ENCODE data around the gene BNC2. TPM values are rescaled to one million over a fixed set of nuclear protein-coding genes. Genes with fewer than 3 reads are reported as not detected.

Gene BNC2
- total RNA-seq, 1 experiment from 2014 or later, result 5.7 TPM

DNA sequence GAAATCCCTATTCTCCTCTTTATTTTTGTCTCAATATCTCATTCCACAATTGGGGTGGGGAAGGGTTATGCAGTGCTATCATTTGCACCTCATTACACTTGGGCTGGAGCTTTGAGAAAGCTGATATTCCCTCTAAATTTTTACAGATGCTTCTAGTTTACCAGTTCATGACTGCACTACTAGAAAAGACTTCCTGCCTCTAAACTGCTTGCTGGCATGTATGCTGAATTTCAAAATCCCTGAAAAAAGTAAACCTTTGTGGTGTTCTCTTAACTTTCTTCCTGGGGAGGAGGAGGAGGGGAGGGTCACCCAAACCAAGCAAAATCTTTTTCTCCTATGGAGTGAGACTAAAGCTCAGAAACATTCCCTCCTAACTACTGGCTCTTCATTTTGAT, 45.1 kb downstream of the BNC2 start:
- ATAC-seq (no peak), DNase-seq (ENCODE audit: low read depth, low spot score) (no peak)
- H3K9me3 ChIP-seq (ENCODE audit: control insufficient read depth, insufficient read depth, low read depth, low read length), result no peaks in the 10 kb centered on the region
- POLR2A ChIA-PET, result no interaction called here
- TF ChIP-seq TCF7L2 (IDR thresholded peaks at IDR 0.05; ENCODE audit: low read depth, low read length) (no peak), SIN3A (IDR thresholded peaks at IDR 0.05; ENCODE audit: borderline replicate concordance, insufficient read depth, low read depth, low read length) (no peak), POLR2AphosphoS5 (IDR thresholded peaks at IDR 0.05; ENCODE audit: low read depth, low read length) (no peak)
- TF ChIP-seq, protein P1, sequence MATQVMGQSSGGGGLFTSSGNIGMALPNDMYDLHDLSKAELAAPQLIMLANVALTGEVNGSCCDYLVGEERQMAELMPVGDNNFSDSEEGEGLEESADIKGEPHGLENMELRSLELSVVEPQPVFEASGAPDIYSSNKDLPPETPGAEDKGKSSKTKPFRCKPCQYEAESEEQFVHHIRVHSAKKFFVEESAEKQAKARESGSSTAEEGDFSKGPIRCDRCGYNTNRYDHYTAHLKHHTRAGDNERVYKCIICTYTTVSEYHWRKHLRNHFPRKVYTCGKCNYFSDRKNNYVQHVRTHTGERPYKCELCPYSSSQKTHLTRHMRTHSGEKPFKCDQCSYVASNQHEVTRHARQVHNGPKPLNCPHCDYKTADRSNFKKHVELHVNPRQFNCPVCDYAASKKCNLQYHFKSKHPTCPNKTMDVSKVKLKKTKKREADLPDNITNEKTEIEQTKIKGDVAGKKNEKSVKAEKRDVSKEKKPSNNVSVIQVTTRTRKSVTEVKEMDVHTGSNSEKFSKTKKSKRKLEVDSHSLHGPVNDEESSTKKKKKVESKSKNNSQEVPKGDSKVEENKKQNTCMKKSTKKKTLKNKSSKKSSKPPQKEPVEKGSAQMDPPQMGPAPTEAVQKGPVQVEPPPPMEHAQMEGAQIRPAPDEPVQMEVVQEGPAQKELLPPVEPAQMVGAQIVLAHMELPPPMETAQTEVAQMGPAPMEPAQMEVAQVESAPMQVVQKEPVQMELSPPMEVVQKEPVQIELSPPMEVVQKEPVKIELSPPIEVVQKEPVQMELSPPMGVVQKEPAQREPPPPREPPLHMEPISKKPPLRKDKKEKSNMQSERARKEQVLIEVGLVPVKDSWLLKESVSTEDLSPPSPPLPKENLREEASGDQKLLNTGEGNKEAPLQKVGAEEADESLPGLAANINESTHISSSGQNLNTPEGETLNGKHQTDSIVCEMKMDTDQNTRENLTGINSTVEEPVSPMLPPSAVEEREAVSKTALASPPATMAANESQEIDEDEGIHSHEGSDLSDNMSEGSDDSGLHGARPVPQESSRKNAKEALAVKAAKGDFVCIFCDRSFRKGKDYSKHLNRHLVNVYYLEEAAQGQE (IDR thresholded peaks at IDR 0.05; ENCODE audit: insufficient read depth in 1 of 2, low read depth in 2 of 2, low read length in 1 of 2), result no peak
- TF ChIP-seq, protein P2, sequence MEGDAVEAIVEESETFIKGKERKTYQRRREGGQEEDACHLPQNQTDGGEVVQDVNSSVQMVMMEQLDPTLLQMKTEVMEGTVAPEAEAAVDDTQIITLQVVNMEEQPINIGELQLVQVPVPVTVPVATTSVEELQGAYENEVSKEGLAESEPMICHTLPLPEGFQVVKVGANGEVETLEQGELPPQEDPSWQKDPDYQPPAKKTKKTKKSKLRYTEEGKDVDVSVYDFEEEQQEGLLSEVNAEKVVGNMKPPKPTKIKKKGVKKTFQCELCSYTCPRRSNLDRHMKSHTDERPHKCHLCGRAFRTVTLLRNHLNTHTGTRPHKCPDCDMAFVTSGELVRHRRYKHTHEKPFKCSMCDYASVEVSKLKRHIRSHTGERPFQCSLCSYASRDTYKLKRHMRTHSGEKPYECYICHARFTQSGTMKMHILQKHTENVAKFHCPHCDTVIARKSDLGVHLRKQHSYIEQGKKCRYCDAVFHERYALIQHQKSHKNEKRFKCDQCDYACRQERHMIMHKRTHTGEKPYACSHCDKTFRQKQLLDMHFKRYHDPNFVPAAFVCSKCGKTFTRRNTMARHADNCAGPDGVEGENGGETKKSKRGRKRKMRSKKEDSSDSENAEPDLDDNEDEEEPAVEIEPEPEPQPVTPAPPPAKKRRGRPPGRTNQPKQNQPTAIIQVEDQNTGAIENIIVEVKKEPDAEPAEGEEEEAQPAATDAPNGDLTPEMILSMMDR (IDR thresholded peaks at IDR 0.05), result no peak
- no peaks in the 10 kb centered on the region for H3K27me3 ChIP-seq (ENCODE audit: control insufficient read depth, insufficient read depth, low read length)
- in situ Hi-C loops (cut with HindIII; ENCODE audit: low pct_unique_long_range_greater_than_20kb, low sequenced_read_pairs) (no loop called here), intact Hi-C loops (cut with micrococcal nuclease; ENCODE audit: unreplicated experiment) (no loop called here)
- H3K36me3 ChIP-seq (ENCODE audit: control insufficient read depth, insufficient read depth, low read length), result no peaks in the 10 kb centered on the region
- CTCF ChIA-PET, result no interaction called here
- H3K4me1 ChIP-seq (ENCODE audit: control insufficient read depth, insufficient read depth, low read length), result no peaks in the 10 kb centered on the region
- no peak overlapping the region for H3K27ac ChIP-seq (ENCODE audit: low read length)
- no peak overlapping the region for H3K4me3 ChIP-seq (ENCODE audit: low read depth in 2 of 2, low read length in 2 of 2)
- BruUV-seq (replicated peaks), result no TSS peak

DNA sequence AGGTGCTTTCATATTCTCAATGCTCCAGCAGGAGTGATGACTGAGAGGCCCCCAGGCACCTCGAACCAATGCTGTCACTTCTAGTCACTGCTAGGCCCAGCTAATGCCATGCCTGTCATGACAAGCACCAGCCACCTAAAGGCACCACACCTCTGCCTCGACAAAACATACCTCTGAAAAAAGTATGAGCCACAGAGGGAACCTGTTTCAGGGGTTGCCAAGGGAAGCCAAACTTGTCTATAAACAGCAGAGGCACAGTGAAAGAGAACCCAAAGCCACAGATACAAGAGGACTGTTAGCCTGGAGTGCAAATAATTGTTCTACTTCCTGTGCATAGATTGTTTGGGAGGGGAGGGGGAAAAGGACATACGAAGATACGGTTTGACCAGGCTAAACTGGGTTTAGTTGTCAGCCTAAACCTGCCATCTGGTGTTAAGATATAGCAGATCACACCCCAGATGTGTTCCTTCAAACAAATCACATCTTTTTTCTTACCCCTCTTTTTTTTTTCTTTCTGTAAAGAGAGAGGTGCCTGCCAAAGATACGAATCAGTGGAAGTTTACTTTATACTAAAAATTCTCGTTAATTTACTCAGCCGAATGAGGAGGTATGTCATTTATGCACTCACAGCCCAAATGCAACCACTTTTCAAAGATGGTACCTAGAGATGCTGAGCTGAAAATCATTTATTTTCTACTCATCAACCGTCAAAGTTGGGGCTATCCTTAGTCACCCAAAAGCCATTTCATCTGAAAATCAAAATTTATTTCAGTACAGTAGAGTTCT, 45.7 kb downstream of the BNC2 start:
- no TSS peak for BruUV-seq (replicated peaks)
- DNase-seq (ENCODE audit: low read depth, low spot score) (no peak), ATAC-seq (no peak)
- in situ Hi-C loops (cut with HindIII; ENCODE audit: low pct_unique_long_range_greater_than_20kb, low sequenced_read_pairs), result no loop called here
- Histone ChIP-seq H3K27ac (ENCODE audit: low read length) (0 out of 2 replicates have a peak overlapping the region, but pooled peaks have one; percentile 12), H3K4me3 (ENCODE audit: low read depth in 2 of 2, low read length in 2 of 2) (no peak overlapping the region), H3K4me1 (ENCODE audit: control insufficient read depth, insufficient read depth, low read length) (no peaks in the 10 kb centered on the region), H3K27me3 (ENCODE audit: control insufficient read depth, insufficient read depth, low read length) (no peaks in the 10 kb centered on the region), H3K9me3 (ENCODE audit: control insufficient read depth, insufficient read depth, low read depth, low read length) (no peaks in the 10 kb centered on the region), H3K36me3 (ENCODE audit: control insufficient read depth, insufficient read depth, low read length) (no peaks in the 10 kb centered on the region)
- TF ChIP-seq, protein P2 (IDR thresholded peaks at IDR 0.05), result no peak
- TF ChIP-seq SIN3A (IDR thresholded peaks at IDR 0.05; ENCODE audit: borderline replicate concordance, insufficient read depth, low read depth, low read length) (no peak), TCF7L2 (IDR thresholded peaks at IDR 0.05; ENCODE audit: low read depth, low read length) (no peak), POLR2AphosphoS5 (IDR thresholded peaks at IDR 0.05; ENCODE audit: low read depth, low read length) (no peak)
- TF ChIP-seq, protein P1 (IDR thresholded peaks at IDR 0.05; ENCODE audit: insufficient read depth in 1 of 2, low read depth in 2 of 2, low read length in 1 of 2), result no peak
- ChIA-PET CTCF (no interaction called here), POLR2A (no interaction called here)
- intact Hi-C loops (cut with micrococcal nuclease; ENCODE audit: unreplicated experiment), result no loop called here

All from Panc1 (cell line).